HAP-1 (cell line): ENCODE measurements around the gene ZFYVE28.
"Not testable (repeated sequence)": the region's sequence is repeated elsewhere in the genome, so short reads cannot be mapped to it uniquely, and the experiment has no call there.

Experiments
- DNase-seq, 2 experiments: peaks; one replicate each; pipeline ENCODE4 v3.0.0-alpha.2; 2016 to 2020; ENCODE audit warnings: low spot score in 2 of 2
- H3K27me3 ChIP-seq: fragments of 250-450 bp; sonication (Bioruptor Pico); 2 replicates; pipeline ENCODE4 v1.5.1; 2020; ENCODE audit warnings: low read depth, mild to moderate bottlenecking, moderate library complexity
- H3K36me3 ChIP-seq: fragments of 250-450 bp; sonication (Bioruptor Pico); replicated peaks from 2 replicates; pipeline ENCODE4 v1.5.1; 2020; ENCODE audit warnings: mild to moderate bottlenecking
- H3K4me1 ChIP-seq: fragments of 250-450 bp; sonication (Bioruptor Pico); 2 replicates; pipeline ENCODE4 v1.5.1; 2020; ENCODE audit warnings: mild to moderate bottlenecking
- H3K4me3 ChIP-seq: fragments of 250-450 bp; sonication (Bioruptor Pico); 2 replicates; pipeline ENCODE4 v1.5.1; 2020; ENCODE audit warnings: mild to moderate bottlenecking, moderate library complexity
- H3K9me3 ChIP-seq: fragments of 250-450 bp; sonication (Bioruptor Pico); 2 replicates; pipeline ENCODE4 v1.5.1; 2020; ENCODE audit warnings: mild to moderate bottlenecking, moderate library complexity
- in situ Hi-C: fragments of 300-500 bp; cut with MboI; formaldehyde crosslinking; loops from 3 replicates; pipeline ENCODE4 v1.14.3; 2020; ENCODE audit warnings: low sequenced_read_pairs, inconsistent platforms, mixed read lengths

ZFYVE28 gene

DNA sequence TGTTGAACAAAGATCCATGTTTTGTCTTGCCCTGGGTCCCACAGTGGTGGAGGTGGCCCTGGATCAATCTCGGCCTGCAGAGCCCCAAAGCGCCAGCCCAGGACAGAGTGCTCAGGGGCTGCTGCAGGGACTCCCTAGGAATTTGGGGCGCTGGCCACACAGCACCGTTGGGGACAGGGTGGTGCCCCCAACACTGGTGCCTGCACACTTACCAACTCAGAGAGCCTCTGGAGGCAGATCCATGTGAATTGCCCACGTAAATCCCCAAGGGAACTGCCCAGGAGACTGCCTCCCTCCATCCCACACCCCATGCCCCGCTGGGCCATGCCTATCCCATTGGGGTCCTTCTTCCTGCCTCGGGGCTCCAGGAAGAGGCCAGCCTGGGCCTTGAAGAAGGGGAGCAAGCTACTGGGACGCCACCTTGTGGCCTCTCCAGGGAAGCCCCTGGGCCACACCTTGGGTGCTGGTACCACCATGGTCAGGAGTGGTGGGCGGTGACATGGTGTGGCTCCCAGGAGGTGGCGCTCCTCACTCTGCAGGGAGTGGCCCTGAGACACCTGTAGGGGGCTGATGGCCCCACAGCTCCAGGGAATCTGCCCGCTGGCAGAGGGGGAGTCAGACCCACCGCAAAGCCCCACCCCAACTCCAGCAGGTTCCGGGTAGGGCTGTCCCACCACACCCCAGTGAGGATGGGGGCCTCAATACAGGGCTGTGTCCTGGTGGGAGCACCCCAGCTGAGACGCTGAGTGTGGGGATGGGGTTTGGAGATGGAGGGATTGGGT is 23.1 kb upstream of the ZFYVE28 start:
- H3K9me3 ChIP-seq, result no peaks in the 10 kb centered on the region
- no peaks in the 10 kb centered on the region for H3K36me3 ChIP-seq
- no peaks in the 10 kb centered on the region for H3K4me1 ChIP-seq
- H3K27me3 ChIP-seq, result no peaks in the 10 kb centered on the region
- peak; percentile 63 to 93 for DNase-seq
- H3K4me3 ChIP-seq, result no peak overlapping the region
- in situ Hi-C loops, result loop anchor here (10.0 kb wide), 1 partner anchor 217 kb away; no protein-coding TSS in a partner anchor

DNA sequence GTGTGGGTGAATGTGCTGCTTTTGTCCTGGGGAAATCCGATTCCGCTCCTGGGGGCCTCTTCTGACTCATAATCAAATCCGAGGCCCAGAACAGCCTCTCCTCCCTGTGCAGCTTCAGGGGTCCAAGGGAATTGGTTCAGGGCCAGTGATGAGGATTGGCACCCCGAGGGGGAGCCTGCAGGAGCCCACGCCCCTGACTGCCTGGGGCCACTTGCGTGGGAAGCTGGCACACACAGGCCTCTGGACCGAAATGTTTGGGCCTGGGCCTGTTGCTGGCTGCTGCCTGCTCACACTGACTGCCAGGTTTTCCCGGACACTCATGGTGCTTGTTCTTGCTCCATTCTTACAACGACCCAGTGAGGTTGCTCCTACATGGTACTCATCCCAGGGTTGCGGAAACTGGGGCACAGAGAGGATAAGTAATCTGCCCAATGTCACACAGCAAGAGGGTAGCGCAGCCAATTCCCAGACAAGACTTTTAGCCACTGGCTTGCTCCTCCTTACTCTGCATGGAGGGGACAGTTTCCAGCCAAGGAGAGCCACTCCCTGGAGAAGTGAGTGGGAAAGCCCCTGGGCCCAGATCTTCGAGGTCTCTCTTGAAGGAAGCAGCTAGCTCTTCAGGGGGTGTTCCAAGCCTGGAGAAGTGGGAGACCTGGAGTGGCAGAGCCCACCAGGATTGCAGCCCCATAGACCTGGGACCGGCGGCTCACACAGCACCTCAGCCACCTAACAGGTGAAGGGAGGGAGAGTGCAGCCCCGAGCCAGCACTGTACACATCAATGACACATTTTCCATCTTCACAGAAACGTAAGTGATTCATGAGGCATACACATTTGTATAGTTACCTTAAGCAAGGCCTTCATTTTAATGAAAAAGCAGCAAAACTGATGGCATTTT is 20.6 kb upstream of the ZFYVE28 start:
- Histone ChIP-seq H3K27me3 (no peaks in the 10 kb centered on the region), H3K9me3 (no peaks in the 10 kb centered on the region), H3K4me3 (no peak overlapping the region), H3K36me3 (no peaks in the 10 kb centered on the region), H3K4me1 (no peaks in the 10 kb centered on the region)
- DNase-seq, result no peak
- in situ Hi-C loops, result no loop called here

DNA sequence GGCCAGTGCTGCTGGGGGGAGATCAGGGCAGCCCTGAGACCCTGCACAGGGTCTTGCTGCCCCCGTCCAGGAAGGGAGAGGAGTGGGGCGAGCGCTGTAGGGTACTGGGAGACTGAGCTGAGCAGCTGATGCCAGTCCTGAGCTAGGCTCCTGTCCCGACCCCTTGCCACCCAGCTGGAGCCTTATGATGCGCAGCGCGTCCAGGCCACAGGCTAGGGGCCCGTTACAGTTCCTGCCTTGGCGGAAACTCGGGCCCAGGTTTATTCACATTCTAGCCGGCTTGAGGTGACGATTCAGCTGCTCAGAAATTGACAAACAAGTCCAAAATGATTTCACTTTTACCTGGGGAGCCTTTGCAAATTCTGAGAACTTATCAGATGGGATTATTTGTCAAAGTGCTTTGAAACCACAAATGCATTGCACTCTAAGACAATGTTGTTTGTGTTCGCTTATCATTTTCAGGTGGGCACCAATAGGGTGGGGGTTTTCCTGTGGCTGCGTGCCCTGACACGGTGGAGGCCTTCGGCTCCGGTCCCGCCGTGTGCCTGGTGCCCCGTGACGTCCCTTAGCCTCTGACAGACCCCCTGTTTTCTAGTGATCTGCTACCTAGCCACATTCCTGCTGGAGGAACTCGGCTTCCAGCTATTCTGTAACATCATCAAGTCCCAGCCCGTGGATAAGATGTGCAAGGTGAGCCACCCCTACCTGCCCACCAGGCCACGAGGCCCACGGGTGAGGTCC is 19.2 kb upstream of the ZFYVE28 start:
- Histone ChIP-seq H3K27me3 (no peaks in the 10 kb centered on the region), H3K4me1 (no peaks in the 10 kb centered on the region), H3K4me3 (no peak overlapping the region), H3K9me3 (no peaks in the 10 kb centered on the region), H3K36me3 (no peaks in the 10 kb centered on the region)
- in situ Hi-C loops, result no loop called here
- no peak for DNase-seq

- no peak overlapping the region for H3K4me3 ChIP-seq
- in situ Hi-C loops, result no loop called here
- DNase-seq, result no peak
- H3K4me1 ChIP-seq, result no peaks in the 10 kb centered on the region
- H3K27me3 ChIP-seq, result no peaks in the 10 kb centered on the region
- H3K9me3 ChIP-seq, result no peaks in the 10 kb centered on the region
- no peaks in the 10 kb centered on the region for H3K36me3 ChIP-seq
Observed at GRCh38 chr4:2436761-2437474, 18.5 kb upstream of the ZFYVE28 start.

GRCh38 chr4:2436301-2436700 is 17.9 kb upstream of the ZFYVE28 start:
- in situ Hi-C loops, result no loop called here
- no peak for DNase-seq
- H3K36me3 ChIP-seq, result no peaks in the 10 kb centered on the region
- no peaks in the 10 kb centered on the region for H3K9me3 ChIP-seq
- no peaks in the 10 kb centered on the region for H3K4me1 ChIP-seq
- no peak overlapping the region for H3K4me3 ChIP-seq
- no peaks in the 10 kb centered on the region for H3K27me3 ChIP-seq

DNA sequence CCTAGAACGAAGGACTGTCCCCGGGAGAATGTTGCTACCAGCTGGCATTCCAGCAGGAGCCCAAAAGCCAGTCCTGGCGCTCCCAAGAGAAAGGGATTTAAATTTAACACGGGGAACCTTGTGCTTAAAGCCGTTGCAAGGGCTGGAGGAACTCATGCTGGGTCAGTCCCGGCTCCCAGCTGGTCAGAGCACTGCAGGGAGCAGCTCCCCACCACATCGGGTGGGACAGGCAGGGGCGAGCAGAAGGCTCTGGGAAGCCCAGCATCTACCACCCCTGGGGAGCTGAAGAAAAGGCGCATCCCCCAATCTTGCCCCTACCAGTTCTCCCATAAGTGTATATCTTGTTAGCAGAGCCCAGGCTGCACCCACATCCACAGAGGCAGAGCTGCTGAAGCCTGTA is 16.0 kb upstream of the ZFYVE28 start:
- Histone ChIP-seq H3K36me3 (no peaks in the 10 kb centered on the region), H3K9me3 (no peaks in the 10 kb centered on the region), H3K4me3 (no peak overlapping the region), H3K4me1 (no peaks in the 10 kb centered on the region), H3K27me3 (no peaks in the 10 kb centered on the region)
- no peak for DNase-seq
- in situ Hi-C loops, result no loop called here

- no peaks in the 10 kb centered on the region for H3K4me1 ChIP-seq
- no peaks in the 10 kb centered on the region for H3K36me3 ChIP-seq
- in situ Hi-C loops, result no loop called here
- no peaks in the 10 kb centered on the region for H3K27me3 ChIP-seq
- no peaks in the 10 kb centered on the region for H3K9me3 ChIP-seq
- DNase-seq, result no peak
- H3K4me3 ChIP-seq, result no peak overlapping the region
Observed at GRCh38 chr4:2433609-2434350, 15.3 kb upstream of the ZFYVE28 start.

- Histone ChIP-seq H3K9me3 (no peaks in the 10 kb centered on the region), H3K4me1 (no peaks in the 10 kb centered on the region), H3K4me3 (no peak overlapping the region), H3K36me3 (no peaks in the 10 kb centered on the region), H3K27me3 (no peaks in the 10 kb centered on the region)
- no peak for DNase-seq
- in situ Hi-C loops, result no loop called here
Observed at GRCh38 chr4:2432991-2433530, 14.6 kb upstream of the ZFYVE28 start.

DNA sequence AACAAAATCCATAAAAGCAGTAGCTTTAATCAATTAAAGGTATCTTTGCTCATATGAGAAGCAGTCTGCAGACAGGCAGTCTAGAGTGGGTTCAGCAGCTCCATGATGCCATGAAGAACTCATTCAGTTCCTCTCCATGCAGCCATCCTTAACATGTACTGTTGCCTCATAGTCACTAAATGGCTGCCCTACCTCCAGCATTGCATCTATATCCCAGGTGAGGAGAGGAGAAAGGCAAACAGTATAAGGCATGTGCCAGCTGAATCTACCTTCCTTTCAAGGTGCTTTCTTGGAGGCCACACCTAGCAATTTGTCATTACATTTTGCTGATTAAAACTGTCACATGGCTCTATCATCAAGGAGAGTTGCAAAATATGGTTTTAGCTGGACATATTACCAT is 13.6 kb upstream of the ZFYVE28 start:
- Histone ChIP-seq H3K27me3 (no peaks in the 10 kb centered on the region), H3K4me3 (no peak overlapping the region), H3K4me1 (no peaks in the 10 kb centered on the region), H3K9me3 (no peaks in the 10 kb centered on the region), H3K36me3 (no peaks in the 10 kb centered on the region)
- DNase-seq, result no peak
- in situ Hi-C loops, result no loop called here

GRCh38 chr4:2429945-2430757 is 11.7 kb upstream of the ZFYVE28 start:
- H3K27me3 ChIP-seq, H3K4me3 ChIP-seq, H3K9me3 ChIP-seq, H3K4me1 ChIP-seq, H3K36me3 ChIP-seq, in situ Hi-C loops, DNase-seq: not testable (repeated sequence)

GRCh38 chr4:2428496-2429213 is 10.2 kb upstream of the ZFYVE28 start:
- in situ Hi-C loops, result no loop called here
- Histone ChIP-seq H3K4me1 (no peaks in the 10 kb centered on the region), H3K36me3 (no peaks in the 10 kb centered on the region), H3K4me3 (no peak overlapping the region), H3K9me3 (no peaks in the 10 kb centered on the region), H3K27me3 (no peaks in the 10 kb centered on the region)
- DNase-seq, result no peak
